Ovary (tissue), 9 donors: Measurements from ENCODE around the gene HIP1. TPM values are rescaled to one million over a fixed set of nuclear protein-coding genes. Genes with fewer than 3 reads are reported as not detected.

ENCODE experiments used
- DNase-seq, 5 donors: peaks; one replicate each; pipeline ENCODE4 v3.0.0-alpha.2; 2019 to 2020
- H3K27ac ChIP-seq, 2 donors: fragments of 200-600 bp; one replicate each; pipeline versions ENCODE4 v1.5.1 to v1.8.0; 2019 to 2022
- H3K27me3 ChIP-seq: fragments of 200-600 bp; one replicate; pipeline ENCODE4 v1.8.0; 2022
- H3K36me3 ChIP-seq: fragments of 200-600 bp; sonication (generic); one replicate; pipeline ENCODE4 v1.5.1; 2019
- H3K4me1 ChIP-seq: one replicate; pipeline ENCODE4 v1.8.1; 2013; ENCODE audit warnings: mild to moderate bottlenecking, moderate library complexity; ENCODE audit not compliant: insufficient read depth
- H3K4me3 ChIP-seq: fragments of 200-600 bp; sonication (generic); one replicate; pipeline ENCODE4 v1.5.1; 2017
- H3K9me3 ChIP-seq, 2 donors: fragments of 200-600 bp in 1 of 2; sonication (generic) in 1 of 2; one replicate each; pipeline versions ENCODE4 v1.5.1 to v1.8.1; 2013 to 2019; ENCODE audit warnings: mild to moderate bottlenecking in 1 of 2, moderate library complexity in 1 of 2
- CTCF ChIP-seq, 3 donors: fragments of 450-650 bp in 2 of 3; fragments of 200-600 bp in 1 of 3; IDR thresholded peaks; one replicate each; pipeline versions ENCODE4 v1.5.1 to v1.8.0; 2016 to 2022; ENCODE audit warnings: antibody characterized with exemption in 3 of 3, mild to moderate bottlenecking in 1 of 3
- EP300 ChIP-seq: sonication (generic); formaldehyde crosslinking; IDR thresholded peaks from one replicate; pipeline ENCODE4 v1.6.1; 2017; ENCODE audit warnings: antibody characterized with exemption
- POLR2A ChIP-seq: fragments of 450-650 bp; IDR thresholded peaks from one replicate; pipeline ENCODE4 v1.6.1; 2017; ENCODE audit warnings: antibody characterized with exemption, mild to moderate bottlenecking, moderate library complexity
- WGBS, 3 donors: extraction: QIAGEN DNeasy Blood & Tissue Kit in 1 of 3; methylation state at CpG; one replicate each; pipeline versions ENCODE4 v1.1.5 to v1.1.7; 2013 to 2017; 5-methylcytosine and 5-hydroxymethylcytosine counted together
- intact Hi-C, 4 donors: fragments of 100-400 bp; cut with DNase I; formaldehyde crosslinking; loops; one replicate each; pipeline versions ENCODE4 v1.11.0 to v1.15.1; 2022 to 2023
- polyA plus RNA-seq, 2 donors: library from polyadenylated mRNA; stranded (reverse); fragments of 200-250 nt in 1 of 2; fragments of 350-450 nt in 1 of 2; fragmentation: Illumina TruSeq in 1 of 2; extraction: RNeasy Lipid Tissue Mini Kit (QIAGEN cat#74804) in 1 of 2; gene quantifications; one replicate each; pipeline ENCODE4 v1.2.3, GENCODE V29; 2013 to 2014
- total RNA-seq, 7 donors: library from RNA; depleted of rRNA in 2 of 7; stranded (reverse); fragments of >200 nt in 2 of 7; fragmentation: NEBNext Ultra II Directional in 3 of 7; extraction: Animal tissue kit (Norgen Biotek cat#: 25700) in 3 of 7; gene quantifications; one replicate each; pipeline versions ENCODE4 v1.1.0 to v1.2.4, GENCODE V29; 2016 to 2023
- donor health status: DM: no; HTN: no; CAD: no; lungs with moderate emphysema.
- donor health status: DM: no; HTN: no; CAD: no.
- donor health status: Bipolar disorder and iron deficiency.
- donor health status: DM: yes; HTN: yes; CAD: no.
- donor health status: DM: no; HTN: no; CAD: no.
- donor health status: DM: yes; HTN: yes; CAD: no.

HIP1 gene
- total and polyA plus RNA-seq, 9 donors = 9.4 to 31.4 (median 16.8) TPM

- Histone ChIP-seq H3K4me1 (peaks cover 2% of the 10 kb centered on the region), H3K4me3 (no peak overlapping the region), H3K36me3 (no peaks in the 10 kb centered on the region), H3K27me3 (no peaks in the 10 kb centered on the region), H3K9me3 (no peaks in the 10 kb centered on the region), H3K27ac (no peak overlapping the region)
- DNase-seq = no peak
- intact Hi-C loops = no loop called here
- TF ChIP-seq POLR2A (no peak), EP300 (no peak), CTCF (IDR thresholded peaks at IDR 0.05) (no peak)
- WGBS, 3 donors = 84 to 87% (median 86%) methylated on average over 5 of the region's 5 CpGs
Measured at GRCh38 chr7:75644589-75644988, 94.2 kb downstream of the HIP1 start.

- H3K9me3 ChIP-seq = no peaks in the 10 kb centered on the region
- intact Hi-C loops = no loop called here
- H3K4me1 ChIP-seq = peaks cover 6% of the 10 kb centered on the region
- no peak for TF ChIP-seq CTCF (IDR thresholded peaks at IDR 0.05)
- no peak for TF ChIP-seq POLR2A
- no peak for TF ChIP-seq EP300
- no peak for DNase-seq
- H3K36me3 ChIP-seq = no peaks in the 10 kb centered on the region
- no peak overlapping the region for H3K27ac ChIP-seq
- 68 to 74% (median 71%) methylated on average over 9 of the region's 9 CpGs for WGBS, 3 donors
- H3K4me3 ChIP-seq = no peak overlapping the region
- no peaks in the 10 kb centered on the region for H3K27me3 ChIP-seq
Measured at GRCh38 chr7:75642810-75643486, 95.8 kb downstream of the HIP1 start.

GRCh38 chr7:75640201-75640600 lies 98.5 kb downstream of the HIP1 start:
- Histone ChIP-seq H3K27ac (no peak overlapping the region), H3K9me3 (no peaks in the 10 kb centered on the region), H3K27me3 (no peaks in the 10 kb centered on the region), H3K4me1 (peaks cover 8% of the 10 kb centered on the region), H3K4me3 (no peak overlapping the region), H3K36me3 (no peaks in the 10 kb centered on the region)
- intact Hi-C loops = no loop called here
- TF ChIP-seq EP300 (no peak), CTCF (IDR thresholded peaks at IDR 0.05) (no peak), POLR2A (no peak)
- no peak for DNase-seq
- WGBS, 3 donors = 66 to 74% (median 70%) methylated on average over 8 of the region's 8 CpGs

GRCh38 chr7:75639886-75640190 lies 98.9 kb downstream of the HIP1 start:
- H3K4me3 ChIP-seq = peak overlapping the region; percentile 56
- WGBS, 3 donors = 2 to 6% (median 5%) methylated on average over 7 of the region's 7 CpGs
- H3K4me1 ChIP-seq = peaks cover 8% of the 10 kb centered on the region
- H3K9me3 ChIP-seq = no peaks in the 10 kb centered on the region
- H3K27ac ChIP-seq = no peak overlapping the region
- H3K27me3 ChIP-seq = no peaks in the 10 kb centered on the region
- TF ChIP-seq CTCF (IDR thresholded peaks at IDR 0.05) (no peak), POLR2A (no peak), EP300 (no peak)
- H3K36me3 ChIP-seq = no peaks in the 10 kb centered on the region
- intact Hi-C loops = loop anchor here in 1 of 4 donors (10.0 kb wide), 1 partner anchor 105 kb away; no protein-coding TSS in a partner anchor
- no peak for DNase-seq
